ENCODE results near the gene MTUS2. TPM values are rescaled to one million over a fixed set of nuclear protein-coding genes. Genes with fewer than 3 reads are reported as not detected.

Gene MTUS2
- total and polyA plus RNA-seq, 2 experiments from 2014 or later = 3.0 to 4.3 TPM

GRCh38 chr13:29081697-29082440 is 261.7 kb downstream of the MTUS2 start:
- H3K9me2 ChIP-seq (replicated peaks; ENCODE audit: insufficient read depth) = no peaks in the 10 kb centered on the region
- no peaks in the 10 kb centered on the region for H3K79me2 ChIP-seq
- H3K4me3 ChIP-seq = no peak overlapping the region
- no peak overlapping the region for H2AFZ ChIP-seq
- no peaks in the 10 kb centered on the region for H3K36me3 ChIP-seq (replicated peaks; ENCODE audit: insufficient read depth, low read depth)
- 84% methylated on average over 7 of the region's 7 CpGs for WGBS (ENCODE audit: low lambda C conversion rate, missing lambda C conversion rate)
- no peak overlapping the region for H3K27ac ChIP-seq
- H3K9me3 ChIP-seq (ENCODE audit: low read depth) = no peaks in the 10 kb centered on the region
- H3K27me3 ChIP-seq = no peaks in the 10 kb centered on the region
- H4K20me1 ChIP-seq (ENCODE audit: insufficient read depth, poor library complexity, severe bottlenecking) = no peaks in the 10 kb centered on the region
- no peak for TF ChIP-seq CTCF (IDR thresholded peaks at IDR 0.05; ENCODE audit: poor library complexity)
- no peak for TF ChIP-seq EZH2phosphoT487 (IDR thresholded peaks at IDR 0.05; ENCODE audit: low read depth, severe bottlenecking, unreplicated experiment)
- TF ChIP-seq EZH2 (IDR thresholded peaks at IDR 0.05; ENCODE audit: borderline replicate concordance) = no peak
- H3K4me1 ChIP-seq (ENCODE audit: insufficient read depth) = no peaks in the 10 kb centered on the region
- H3K4me2 ChIP-seq = no peak overlapping the region
- DNase-seq (ENCODE audit: low spot score) = no peak

- Histone ChIP-seq H3K4me2 (no peak overlapping the region), H3K4me1 (ENCODE audit: insufficient read depth) (no peaks in the 10 kb centered on the region), H3K9me2 (replicated peaks; ENCODE audit: insufficient read depth) (no peaks in the 10 kb centered on the region), H3K9me3 (ENCODE audit: low read depth) (no peaks in the 10 kb centered on the region), H3K4me3 (no peak overlapping the region), H2AFZ (no peak overlapping the region), H3K27ac (no peak overlapping the region), H3K79me2 (no peaks in the 10 kb centered on the region), H4K20me1 (ENCODE audit: insufficient read depth, poor library complexity, severe bottlenecking) (no peaks in the 10 kb centered on the region), H3K36me3 (replicated peaks; ENCODE audit: insufficient read depth, low read depth) (no peaks in the 10 kb centered on the region), H3K27me3 (no peaks in the 10 kb centered on the region)
- TF ChIP-seq CTCF (IDR thresholded peaks at IDR 0.05; ENCODE audit: poor library complexity) (no peak), EZH2phosphoT487 (IDR thresholded peaks at IDR 0.05; ENCODE audit: low read depth, severe bottlenecking, unreplicated experiment) (no peak), EZH2 (IDR thresholded peaks at IDR 0.05; ENCODE audit: borderline replicate concordance) (no peak)
- 57% methylated on average over 2 of the region's 2 CpGs for WGBS (ENCODE audit: low lambda C conversion rate, missing lambda C conversion rate)
- DNase-seq (ENCODE audit: low spot score) = no peak
Observed at GRCh38 chr13:29099781-29100406, 279.8 kb downstream of the MTUS2 start.

- no peaks in the 10 kb centered on the region for H3K36me3 ChIP-seq (replicated peaks; ENCODE audit: insufficient read depth, low read depth)
- H3K79me2 ChIP-seq = no peaks in the 10 kb centered on the region
- no peak for DNase-seq (ENCODE audit: low spot score)
- H3K4me2 ChIP-seq = no peak overlapping the region
- H3K27ac ChIP-seq = no peak overlapping the region
- WGBS (ENCODE audit: low lambda C conversion rate, missing lambda C conversion rate) = 95% methylated on average over 15 of the region's 15 CpGs
- H3K4me3 ChIP-seq = no peak overlapping the region
- no peaks in the 10 kb centered on the region for H3K4me1 ChIP-seq (ENCODE audit: insufficient read depth)
- no peaks in the 10 kb centered on the region for H3K9me3 ChIP-seq (ENCODE audit: low read depth)
- TF ChIP-seq EZH2 (IDR thresholded peaks at IDR 0.05; ENCODE audit: borderline replicate concordance) (no peak), EZH2phosphoT487 (IDR thresholded peaks at IDR 0.05; ENCODE audit: low read depth, severe bottlenecking, unreplicated experiment) (no peak), CTCF (IDR thresholded peaks at IDR 0.05; ENCODE audit: poor library complexity) (no peak)
- no peaks in the 10 kb centered on the region for H3K27me3 ChIP-seq
- no peak overlapping the region for H2AFZ ChIP-seq
- no peaks in the 10 kb centered on the region for H4K20me1 ChIP-seq (ENCODE audit: insufficient read depth, poor library complexity, severe bottlenecking)
- H3K9me2 ChIP-seq (replicated peaks; ENCODE audit: insufficient read depth) = no peaks in the 10 kb centered on the region
Observed at GRCh38 chr13:29100758-29101157, 280.6 kb downstream of the MTUS2 start.

All from hepatocyte (in vitro differentiated cells).